Nephron progenitor cell (in vitro differentiated cells): ENCODE results near the gene NRP2.

Experiments
- DNase-seq: peaks from one replicate; pipeline ENCODE4 v3.0.0; 2021
- H3K27ac Mint-ChIP-seq: 2 replicates; pipeline ENCODE4 v1.8.0; 2021; ENCODE audit warnings: mild to moderate bottlenecking, moderate library complexity, mixed read lengths
- H3K27me3 Mint-ChIP-seq: 2 replicates; pipeline ENCODE4 v1.8.0; 2021; ENCODE audit warnings: mild to moderate bottlenecking, low read depth, mixed read lengths; ENCODE audit not compliant: poor library complexity
- H3K36me3 Mint-ChIP-seq: 2 replicates; pipeline ENCODE4 v1.8.0; 2021; ENCODE audit warnings: low read depth, mixed read lengths
- H3K4me1 Mint-ChIP-seq: 2 replicates; pipeline ENCODE4 v1.8.0; 2021; ENCODE audit warnings: mixed read lengths
- H3K4me3 Mint-ChIP-seq: 2 replicates; pipeline ENCODE4 v1.8.0; 2021; ENCODE audit warnings: mild to moderate bottlenecking, moderate library complexity, mixed read lengths
- H3K9me3 Mint-ChIP-seq: 2 replicates; pipeline ENCODE4 v1.8.0; 2021; ENCODE audit warnings: mild to moderate bottlenecking, moderate library complexity, mixed read lengths
- TF ChIP-seq, protein P1 (sequence below): fragments of 200-600 bp; sonication (generic); IDR thresholded peaks from 2 replicates; pipeline ENCODE4 v1.5.0; 2021; ENCODE audit warnings: antibody characterized with exemption

NRP2 gene

GRCh38 chr2:205686056-205686782, 3.9 kb downstream of the NRP2 start:
- H3K9me3 Mint-ChIP-seq = no peaks in the 10 kb centered on the region
- DNase-seq = peak; percentile 52
- peak overlapping the region; percentile 39 for H3K27ac Mint-ChIP-seq
- peaks cover 79% of the 10 kb centered on the region for H3K4me1 Mint-ChIP-seq
- peaks cover 6% of the 10 kb centered on the region for H3K27me3 Mint-ChIP-seq
- H3K36me3 Mint-ChIP-seq = peaks cover 24% of the 10 kb centered on the region
- H3K4me3 Mint-ChIP-seq = peak overlapping the region; percentile 94
- TF ChIP-seq, protein P1, sequence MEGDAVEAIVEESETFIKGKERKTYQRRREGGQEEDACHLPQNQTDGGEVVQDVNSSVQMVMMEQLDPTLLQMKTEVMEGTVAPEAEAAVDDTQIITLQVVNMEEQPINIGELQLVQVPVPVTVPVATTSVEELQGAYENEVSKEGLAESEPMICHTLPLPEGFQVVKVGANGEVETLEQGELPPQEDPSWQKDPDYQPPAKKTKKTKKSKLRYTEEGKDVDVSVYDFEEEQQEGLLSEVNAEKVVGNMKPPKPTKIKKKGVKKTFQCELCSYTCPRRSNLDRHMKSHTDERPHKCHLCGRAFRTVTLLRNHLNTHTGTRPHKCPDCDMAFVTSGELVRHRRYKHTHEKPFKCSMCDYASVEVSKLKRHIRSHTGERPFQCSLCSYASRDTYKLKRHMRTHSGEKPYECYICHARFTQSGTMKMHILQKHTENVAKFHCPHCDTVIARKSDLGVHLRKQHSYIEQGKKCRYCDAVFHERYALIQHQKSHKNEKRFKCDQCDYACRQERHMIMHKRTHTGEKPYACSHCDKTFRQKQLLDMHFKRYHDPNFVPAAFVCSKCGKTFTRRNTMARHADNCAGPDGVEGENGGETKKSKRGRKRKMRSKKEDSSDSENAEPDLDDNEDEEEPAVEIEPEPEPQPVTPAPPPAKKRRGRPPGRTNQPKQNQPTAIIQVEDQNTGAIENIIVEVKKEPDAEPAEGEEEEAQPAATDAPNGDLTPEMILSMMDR = no peak

GRCh38 chr2:205686783-205687640, 4.7 kb downstream of the NRP2 start:
- H3K4me3 Mint-ChIP-seq = peak overlapping the region; percentile 94
- peaks cover 25% of the 10 kb centered on the region for H3K36me3 Mint-ChIP-seq
- H3K27me3 Mint-ChIP-seq = peaks cover 6% of the 10 kb centered on the region
- DNase-seq = peak; percentile 61
- peak overlapping the region; percentile 39 for H3K27ac Mint-ChIP-seq
- H3K4me1 Mint-ChIP-seq = peaks cover 80% of the 10 kb centered on the region
- TF ChIP-seq, protein P1 = peak; percentile 26
- no peaks in the 10 kb centered on the region for H3K9me3 Mint-ChIP-seq

- Mint-ChIP-seq H3K9me3 (no peaks in the 10 kb centered on the region), H3K4me1 (peaks cover 85% of the 10 kb centered on the region), H3K27ac (no peak overlapping the region), H3K4me3 (no peak overlapping the region), H3K27me3 (peaks cover 6% of the 10 kb centered on the region), H3K36me3 (peaks cover 25% of the 10 kb centered on the region)
- no peak for DNase-seq
- TF ChIP-seq, protein P1 = no peak
These were observed 5.3 kb downstream of the NRP2 start for GRCh38 chr2:205687641-205687956.

DNA sequence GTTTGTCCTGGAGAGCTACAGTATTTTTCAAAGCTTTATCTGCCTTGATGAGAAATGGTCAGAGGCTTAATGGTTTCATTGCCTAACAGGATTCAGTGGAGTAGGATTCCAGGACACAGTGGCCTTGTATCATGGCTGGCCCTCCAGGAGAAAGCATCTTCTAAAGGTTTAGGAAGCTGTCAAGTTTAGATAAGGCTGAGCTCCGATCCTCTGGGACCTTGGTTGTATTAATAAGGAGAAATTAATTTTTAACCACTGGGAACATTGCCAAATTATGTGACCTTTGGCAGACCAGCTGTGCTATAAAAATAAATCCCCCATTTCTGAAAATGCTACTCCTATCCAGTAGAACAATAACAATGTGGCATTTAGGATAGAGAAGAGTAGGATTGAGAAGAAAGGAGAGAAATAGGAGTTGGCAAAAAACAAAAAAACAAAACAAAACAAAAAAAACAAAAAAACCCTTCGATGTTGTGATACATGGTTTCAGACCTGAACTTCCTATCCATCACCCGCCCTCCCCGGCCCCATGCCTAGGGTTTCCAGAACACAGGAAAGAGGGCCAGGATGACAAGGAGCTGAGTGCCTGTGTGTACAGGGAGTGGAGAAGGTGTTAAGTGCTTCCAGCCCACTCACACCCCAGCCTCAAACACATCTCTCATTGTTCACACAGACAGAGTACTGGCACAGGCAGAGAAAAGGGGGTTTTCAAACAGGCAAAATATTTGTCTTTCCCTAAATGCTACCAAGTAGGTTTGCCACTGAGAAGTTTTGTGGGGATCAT, 6.3 kb downstream of the NRP2 start:
- no peak for DNase-seq
- Mint-ChIP-seq H3K4me3 (no peak overlapping the region), H3K27ac (no peak overlapping the region), H3K9me3 (no peaks in the 10 kb centered on the region), H3K4me1 (peaks cover 82% of the 10 kb centered on the region), H3K27me3 (peaks cover 6% of the 10 kb centered on the region), H3K36me3 (peaks cover 28% of the 10 kb centered on the region)
- TF ChIP-seq, protein P1 = no peak

DNA sequence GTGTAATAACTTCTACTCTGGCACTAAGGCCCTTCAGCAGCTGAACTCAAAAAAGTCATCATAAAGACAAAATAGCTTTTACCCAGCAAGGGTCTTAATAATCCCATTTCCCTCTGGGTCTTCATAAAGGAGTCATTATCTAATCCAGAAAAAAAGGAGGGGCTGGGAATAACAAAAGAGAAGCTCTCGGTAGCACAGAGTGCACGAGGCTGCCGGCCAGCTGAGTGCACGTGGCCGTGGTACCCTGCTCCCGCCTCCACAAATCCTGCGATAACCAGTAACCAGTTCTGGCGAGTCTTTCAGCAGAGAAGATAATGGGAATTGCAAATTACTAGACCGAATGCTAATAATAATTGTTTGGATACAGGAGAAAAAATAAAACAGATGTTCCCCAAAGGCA, 7.5 kb downstream of the NRP2 start:
- Mint-ChIP-seq H3K27me3 (peaks cover 2% of the 10 kb centered on the region), H3K4me1 (peaks cover 82% of the 10 kb centered on the region), H3K4me3 (no peak overlapping the region), H3K36me3 (peaks cover 30% of the 10 kb centered on the region), H3K27ac (peak overlapping the region; percentile 30), H3K9me3 (no peaks in the 10 kb centered on the region)
- TF ChIP-seq, protein P1 = no peak
- DNase-seq = no peak
